NT2/D1 (cell line): ENCODE measurements around the gene WAC.

Source experiments
- SUZ12 ChIP-seq: IDR thresholded peaks from 2 replicates; pipeline ENCODE4 v1.6.1; 2011; ENCODE audit not compliant: insufficient read length, insufficient read depth; ENCODE audit errors: extremely low read depth
- YY1 ChIP-seq: IDR thresholded peaks from 2 replicates; pipeline ENCODE4 v1.6.1; 2011; ENCODE audit not compliant: insufficient read length, insufficient read depth
- ZNF274 ChIP-seq: IDR thresholded peaks from 2 replicates; pipeline ENCODE4 v1.6.1; 2011; ENCODE audit warnings: mild to moderate bottlenecking, low read depth, low read length

DNA sequence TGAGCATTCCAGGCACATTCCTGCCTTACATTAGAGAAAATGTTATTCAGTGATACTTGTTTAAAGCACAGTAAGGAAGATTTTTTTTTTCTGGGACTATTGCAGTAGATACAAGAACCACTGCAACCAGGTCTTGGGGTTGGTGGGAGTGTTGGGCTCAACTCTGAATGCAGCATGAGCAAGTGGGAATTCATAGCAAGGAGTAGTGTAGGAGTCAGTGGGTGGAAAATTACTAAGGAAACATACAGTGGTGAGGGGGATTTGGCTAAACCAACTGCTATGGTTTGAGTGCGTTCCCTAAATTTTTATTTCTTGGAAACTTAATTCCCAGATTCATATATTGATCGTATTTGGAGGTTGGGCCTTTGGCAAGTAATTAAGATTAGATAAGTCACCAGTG, 22.4 kb downstream of the WAC start:
- TF ChIP-seq YY1 (no peak), ZNF274 (no peak), SUZ12 (no peak)
